HepG2 (cell line): Measurements from ENCODE around the gene FRMD1.

Experiments
- CREM ChIP-seq, 2 experiments: sonication (generic) in 1 of 2; formaldehyde crosslinking in 1 of 2; IDR thresholded peaks; 2 replicates each; pipeline versions ENCODE4 v1.4.0 to v1.6.1; 2016 to 2020; ENCODE audit warnings: antibody characterized with exemption in 1 of 2, mild to moderate bottlenecking in 1 of 2, missing genetic modification reagents in 1 of 2
- EP300 ChIP-seq, 3 experiments: sonication (generic) in 1 of 3; formaldehyde crosslinking in 1 of 3; IDR thresholded peaks; 2 replicates each; pipeline versions ENCODE4 v1.5.1 to v1.6.1; 2011 to 2020; ENCODE audit warnings: low read depth in 2 of 3, low read length in 2 of 3, borderline replicate concordance in 1 of 3, improper control_type of control experiment in 1 of 3, mild to moderate bottlenecking in 1 of 3, missing genetic modification reagents in 1 of 3, moderate library complexity in 1 of 3
- EZH2 ChIP-seq: conservative IDR thresholded peaks from 2 replicates; pipeline ENCODE4 v1.6.1; 2012; ENCODE audit warnings: mild to moderate bottlenecking, low read depth, low read length, moderate library complexity
- POLR2A ChIP-seq, 2 experiments: IDR thresholded peaks; 2 replicates each; pipeline ENCODE4 v1.6.1; 2011; ENCODE audit warnings: low read depth in 2 of 2, low read length in 2 of 2, mild to moderate bottlenecking in 1 of 2, moderate library complexity in 1 of 2; ENCODE audit not compliant: insufficient read depth in 1 of 2
- PRPF4 ChIP-seq: fragments of 200-400 bp; formaldehyde crosslinking; IDR thresholded peaks from 2 replicates; pipeline ENCODE4 v1.6.1; 2016; ENCODE audit warnings: low read length, low read depth; ENCODE audit not compliant: poor library complexity, severe bottlenecking
- SMC3 ChIP-seq: IDR thresholded peaks from 2 replicates; pipeline ENCODE4 v1.6.1; 2011; ENCODE audit warnings: low read length, improper control_type of control experiment
- TCF7L2 ChIP-seq: IDR thresholded peaks from 2 replicates; pipeline ENCODE4 v1.6.1; 2011; ENCODE audit warnings: mild to moderate bottlenecking, low read depth, low read length, moderate library complexity
- ZNF484 ChIP-seq: sonication (generic); formaldehyde crosslinking; IDR thresholded peaks from 2 replicates; pipeline ENCODE4 v1.5.1; 2020; ENCODE audit warnings: mild to moderate bottlenecking, low read depth, missing genetic modification reagents, borderline replicate concordance
- TF ChIP-seq, protein P1 (sequence below): sonication (generic); formaldehyde crosslinking; IDR thresholded peaks from 2 replicates; pipeline ENCODE4 v1.5.0; 2020; ENCODE audit warnings: mild to moderate bottlenecking, missing genetic modification reagents, moderate library complexity
- TF ChIP-seq, protein P2 (sequence below): sonication (generic); formaldehyde crosslinking; IDR thresholded peaks from 2 replicates; pipeline ENCODE4 v1.4.0; 2020; ENCODE audit warnings: low read depth, missing genetic modification reagents
- TF ChIP-seq, protein P3 (sequence below): sonication (generic); formaldehyde crosslinking; IDR thresholded peaks from 2 replicates; pipeline ENCODE4 v1.4.0; 2020; ENCODE audit warnings: mild to moderate bottlenecking, missing genetic modification reagents
- TF ChIP-seq, protein P4 (sequence below): sonication (generic); formaldehyde crosslinking; IDR thresholded peaks from 2 replicates; pipeline ENCODE4 v1.5.0; 2020; ENCODE audit warnings: mild to moderate bottlenecking, missing genetic modification reagents

DNA sequence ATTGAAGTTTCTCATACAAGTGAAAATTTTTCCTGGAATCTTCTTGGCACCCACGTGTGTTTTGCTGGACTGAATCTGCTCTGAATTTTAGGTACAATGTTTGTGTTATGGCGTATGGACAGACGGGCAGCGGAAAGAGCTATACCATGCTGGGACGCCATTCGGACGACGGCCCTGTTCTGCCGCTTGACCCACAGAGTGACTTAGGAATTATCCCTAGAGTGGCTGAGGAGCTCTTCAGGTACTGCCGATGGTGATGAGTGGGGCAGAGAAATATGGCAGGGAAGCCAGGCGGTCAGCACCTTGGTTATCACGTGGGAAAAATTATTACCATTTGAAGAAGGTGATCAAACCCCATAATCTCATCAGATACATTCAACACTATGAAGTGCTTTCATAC is 45.2 kb downstream of the FRMD1 start:
- TF ChIP-seq ZNF484, result no peak
- TF ChIP-seq SMC3, result no peak
- TF ChIP-seq EP300 (IDR thresholded peaks at IDR 0.05; ENCODE audit: low read depth in 2 of 2, low read length in 2 of 2), result no peak
- TF ChIP-seq EP300 (CRISPR knock-in tag; IDR thresholded peaks at IDR 0.05; ENCODE audit: borderline replicate concordance), result no peak
- TF ChIP-seq, protein P1, sequence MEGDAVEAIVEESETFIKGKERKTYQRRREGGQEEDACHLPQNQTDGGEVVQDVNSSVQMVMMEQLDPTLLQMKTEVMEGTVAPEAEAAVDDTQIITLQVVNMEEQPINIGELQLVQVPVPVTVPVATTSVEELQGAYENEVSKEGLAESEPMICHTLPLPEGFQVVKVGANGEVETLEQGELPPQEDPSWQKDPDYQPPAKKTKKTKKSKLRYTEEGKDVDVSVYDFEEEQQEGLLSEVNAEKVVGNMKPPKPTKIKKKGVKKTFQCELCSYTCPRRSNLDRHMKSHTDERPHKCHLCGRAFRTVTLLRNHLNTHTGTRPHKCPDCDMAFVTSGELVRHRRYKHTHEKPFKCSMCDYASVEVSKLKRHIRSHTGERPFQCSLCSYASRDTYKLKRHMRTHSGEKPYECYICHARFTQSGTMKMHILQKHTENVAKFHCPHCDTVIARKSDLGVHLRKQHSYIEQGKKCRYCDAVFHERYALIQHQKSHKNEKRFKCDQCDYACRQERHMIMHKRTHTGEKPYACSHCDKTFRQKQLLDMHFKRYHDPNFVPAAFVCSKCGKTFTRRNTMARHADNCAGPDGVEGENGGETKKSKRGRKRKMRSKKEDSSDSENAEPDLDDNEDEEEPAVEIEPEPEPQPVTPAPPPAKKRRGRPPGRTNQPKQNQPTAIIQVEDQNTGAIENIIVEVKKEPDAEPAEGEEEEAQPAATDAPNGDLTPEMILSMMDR (CRISPR knock-in tag), result no peak
- no peak for TF ChIP-seq TCF7L2
- TF ChIP-seq POLR2A (IDR thresholded peaks at IDR 0.05; ENCODE audit: insufficient read depth in 1 of 2, low read depth in 2 of 2, low read length in 2 of 2), result no peak
- TF ChIP-seq, protein P2, sequence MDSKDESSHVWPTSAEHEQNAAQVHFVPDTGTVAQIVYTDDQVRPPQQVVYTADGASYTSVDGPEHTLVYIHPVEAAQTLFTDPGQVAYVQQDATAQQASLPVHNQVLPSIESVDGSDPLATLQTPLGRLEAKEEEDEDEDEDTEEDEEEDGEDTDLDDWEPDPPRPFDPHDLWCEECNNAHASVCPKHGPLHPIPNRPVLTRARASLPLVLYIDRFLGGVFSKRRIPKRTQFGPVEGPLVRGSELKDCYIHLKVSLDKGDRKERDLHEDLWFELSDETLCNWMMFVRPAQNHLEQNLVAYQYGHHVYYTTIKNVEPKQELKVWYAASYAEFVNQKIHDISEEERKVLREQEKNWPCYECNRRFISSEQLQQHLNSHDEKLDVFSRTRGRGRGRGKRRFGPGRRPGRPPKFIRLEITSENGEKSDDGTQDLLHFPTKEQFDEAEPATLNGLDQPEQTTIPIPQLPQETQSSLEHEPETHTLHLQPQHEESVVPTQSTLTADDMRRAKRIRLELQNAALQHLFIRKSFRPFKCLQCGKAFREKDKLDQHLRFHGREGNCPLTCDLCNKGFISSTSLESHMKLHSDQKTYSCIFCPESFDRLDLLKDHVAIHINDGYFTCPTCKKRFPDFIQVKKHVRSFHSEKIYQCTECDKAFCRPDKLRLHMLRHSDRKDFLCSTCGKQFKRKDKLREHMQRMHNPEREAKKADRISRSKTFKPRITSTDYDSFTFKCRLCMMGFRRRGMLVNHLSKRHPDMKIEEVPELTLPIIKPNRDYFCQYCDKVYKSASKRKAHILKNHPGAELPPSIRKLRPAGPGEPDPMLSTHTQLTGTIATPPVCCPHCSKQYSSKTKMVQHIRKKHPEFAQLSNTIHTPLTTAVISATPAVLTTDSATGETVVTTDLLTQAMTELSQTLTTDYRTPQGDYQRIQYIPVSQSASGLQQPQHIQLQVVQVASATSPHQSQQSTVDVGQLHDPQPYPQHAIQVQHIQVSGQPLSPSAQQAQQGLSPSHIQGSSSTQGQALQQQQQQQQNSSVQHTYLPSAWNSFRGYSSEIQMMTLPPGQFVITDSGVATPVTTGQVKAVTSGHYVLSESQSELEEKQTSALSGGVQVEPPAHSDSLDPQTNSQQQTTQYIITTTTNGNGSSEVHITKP, result no peak
- TF ChIP-seq PRPF4, result no peak
- TF ChIP-seq EZH2, result no peak
- TF ChIP-seq CREM (IDR thresholded peaks at IDR 0.05), result no peak
- no peak for TF ChIP-seq CREM (CRISPR knock-in tag; IDR thresholded peaks at IDR 0.05)
- TF ChIP-seq, protein P3, sequence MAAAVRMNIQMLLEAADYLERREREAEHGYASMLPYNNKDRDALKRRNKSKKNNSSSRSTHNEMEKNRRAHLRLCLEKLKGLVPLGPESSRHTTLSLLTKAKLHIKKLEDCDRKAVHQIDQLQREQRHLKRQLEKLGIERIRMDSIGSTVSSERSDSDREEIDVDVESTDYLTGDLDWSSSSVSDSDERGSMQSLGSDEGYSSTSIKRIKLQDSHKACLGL (CRISPR knock-in tag), result no peak
- TF ChIP-seq, protein P4, sequence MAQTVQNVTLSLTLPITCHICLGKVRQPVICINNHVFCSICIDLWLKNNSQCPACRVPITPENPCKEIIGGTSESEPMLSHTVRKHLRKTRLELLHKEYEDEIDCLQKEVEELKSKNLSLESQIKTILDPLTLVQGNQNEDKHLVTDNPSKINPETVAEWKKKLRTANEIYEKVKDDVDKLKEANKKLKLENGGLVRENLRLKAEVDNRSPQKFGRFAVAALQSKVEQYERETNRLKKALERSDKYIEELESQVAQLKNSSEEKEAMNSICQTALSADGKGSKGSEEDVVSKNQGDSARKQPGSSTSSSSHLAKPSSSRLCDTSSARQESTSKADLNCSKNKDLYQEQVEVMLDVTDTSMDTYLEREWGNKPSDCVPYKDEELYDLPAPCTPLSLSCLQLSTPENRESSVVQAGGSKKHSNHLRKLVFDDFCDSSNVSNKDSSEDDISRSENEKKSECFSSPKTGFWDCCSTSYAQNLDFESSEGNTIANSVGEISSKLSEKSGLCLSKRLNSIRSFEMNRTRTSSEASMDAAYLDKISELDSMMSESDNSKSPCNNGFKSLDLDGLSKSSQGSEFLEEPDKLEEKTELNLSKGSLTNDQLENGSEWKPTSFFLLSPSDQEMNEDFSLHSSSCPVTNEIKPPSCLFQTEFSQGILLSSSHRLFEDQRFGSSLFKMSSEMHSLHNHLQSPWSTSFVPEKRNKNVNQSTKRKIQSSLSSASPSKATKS (CRISPR knock-in tag), result no peak
